GM12873 (cell line): ENCODE results near the gene ANKS6.

Experiments
- CTCF ChIP-seq: IDR thresholded peaks from 2 replicates; pipeline ENCODE4 v1.5.1; 2012; ENCODE audit warnings: low read depth, mild to moderate bottlenecking, moderate library complexity, low read length, control low read depth; ENCODE audit not compliant: insufficient read depth; ENCODE audit errors: missing control alignments

Gene ANKS6

GRCh38 chr9:98836206-98836605 lies 39.9 kb upstream of the ANKS6 start:
- no peak for TF ChIP-seq CTCF

GRCh38 chr9:98834386-98834785 lies 38.0 kb upstream of the ANKS6 start:
- TF ChIP-seq CTCF = no peak

GRCh38 chr9:98833090-98833956 lies 37.0 kb upstream of the ANKS6 start:
- TF ChIP-seq CTCF = no peak

- TF ChIP-seq CTCF = no peak
Measured at GRCh38 chr9:98832768-98833089, 36.4 kb upstream of the ANKS6 start.

- no peak for TF ChIP-seq CTCF
Measured at GRCh38 chr9:98831696-98832095, 35.3 kb upstream of the ANKS6 start.

- TF ChIP-seq CTCF = no peak
Measured at GRCh38 chr9:98830554-98830953, 34.2 kb upstream of the ANKS6 start.

- TF ChIP-seq CTCF = no peak
Measured at GRCh38 chr9:98829766-98830165, 33.4 kb upstream of the ANKS6 start.
